Measurements from ENCODE around the gene SLC22A2. TPM values are rescaled to one million over a fixed set of nuclear protein-coding genes. Genes with fewer than 3 reads are reported as not detected.

The SLC22A2 gene
- total RNA-seq, 2 experiments from 2014 or later, result not detected

DNA sequence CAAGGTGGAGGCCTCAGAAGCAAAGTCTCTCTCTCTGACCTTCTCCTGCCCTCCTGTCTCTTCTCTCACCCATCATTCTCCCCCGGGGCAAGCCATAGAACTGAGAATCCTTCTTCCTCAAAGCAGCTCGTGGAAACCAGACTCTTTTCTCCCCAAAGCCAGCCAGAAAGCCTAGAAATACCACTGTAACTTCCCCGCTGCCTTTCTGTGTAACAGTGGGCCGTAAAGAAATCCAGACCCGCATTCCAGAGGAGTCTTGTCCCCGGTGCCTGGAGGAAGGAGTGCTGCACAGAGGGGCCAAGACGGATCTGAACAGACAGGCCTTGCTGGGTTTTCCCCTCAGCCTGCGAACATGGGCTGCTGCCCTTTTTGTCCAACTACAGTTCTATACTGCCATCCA, 977 bp upstream of the SLC22A2 start:
- Mint-ChIP-seq H3K27me3 (peaks cover 12% of the 10 kb centered on the region), H3K4me1 (no peaks in the 10 kb centered on the region), H3K36me3 (ENCODE audit: low read depth) (no peaks in the 10 kb centered on the region), H3K27ac (no peak overlapping the region), H3K4me3 (no peak overlapping the region), H3K9me3 (ENCODE audit: low read depth) (no peaks in the 10 kb centered on the region)
- ATAC-seq, result no peak
- ChIA-PET CTCF (no interaction called here), POLR2A (no interaction called here)
- no peak for DNase-seq
- intact Hi-C loops (cut with DNase I, micrococcal nuclease), result no loop called here

- H3K36me3 Mint-ChIP-seq (ENCODE audit: low read depth), result no peaks in the 10 kb centered on the region
- ChIA-PET POLR2A (interaction anchor here (0.8 kb wide), 1 partner anchor 137 kb away, joined by 3 read pairs; no protein-coding TSS in a partner anchor), CTCF (no interaction called here)
- DNase-seq, result no peak
- no peaks in the 10 kb centered on the region for H3K4me1 Mint-ChIP-seq
- no peak for ATAC-seq
- no peak overlapping the region for H3K27ac Mint-ChIP-seq
- intact Hi-C loops (cut with DNase I, micrococcal nuclease), result no loop called here
- peaks cover 15% of the 10 kb centered on the region for H3K27me3 Mint-ChIP-seq
- no peak overlapping the region for H3K4me3 Mint-ChIP-seq
- H3K9me3 Mint-ChIP-seq (ENCODE audit: low read depth), result no peaks in the 10 kb centered on the region
Observed at GRCh38 chr6:160259143-160259425, 463 bp upstream of the SLC22A2 start.

DNA sequence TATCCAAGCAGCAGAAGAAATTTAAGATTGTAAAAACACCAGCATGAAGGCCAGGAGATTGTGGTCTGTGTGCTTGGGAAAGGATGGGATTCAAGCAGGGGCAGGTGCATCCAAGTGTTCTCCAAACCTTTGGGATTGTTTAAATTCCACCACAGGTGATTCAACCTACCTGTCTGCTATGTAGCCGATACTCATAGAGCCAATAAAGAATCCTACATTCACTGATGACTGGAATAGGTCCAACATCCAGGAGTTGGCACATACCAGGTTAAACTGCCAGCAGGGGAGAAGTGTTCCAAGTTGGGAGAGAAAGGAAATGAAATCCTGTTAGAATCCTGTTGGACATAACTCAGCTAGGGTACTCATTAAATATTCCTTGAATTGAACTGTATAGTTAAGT, 2.2 kb downstream of the SLC22A2 start:
- ATAC-seq (no peak), DNase-seq (no peak)
- no peaks in the 10 kb centered on the region for H3K4me1 Mint-ChIP-seq
- POLR2A ChIA-PET, result no interaction called here
- intact Hi-C loops (cut with DNase I, micrococcal nuclease), result no loop called here
- no peaks in the 10 kb centered on the region for H3K36me3 Mint-ChIP-seq (ENCODE audit: low read depth)
- no peak overlapping the region for H3K4me3 Mint-ChIP-seq
- no peaks in the 10 kb centered on the region for H3K9me3 Mint-ChIP-seq (ENCODE audit: low read depth)
- H3K27me3 Mint-ChIP-seq, result peaks cover 18% of the 10 kb centered on the region
- no peak overlapping the region for H3K27ac Mint-ChIP-seq
- CTCF ChIA-PET, result no interaction called here

DNA sequence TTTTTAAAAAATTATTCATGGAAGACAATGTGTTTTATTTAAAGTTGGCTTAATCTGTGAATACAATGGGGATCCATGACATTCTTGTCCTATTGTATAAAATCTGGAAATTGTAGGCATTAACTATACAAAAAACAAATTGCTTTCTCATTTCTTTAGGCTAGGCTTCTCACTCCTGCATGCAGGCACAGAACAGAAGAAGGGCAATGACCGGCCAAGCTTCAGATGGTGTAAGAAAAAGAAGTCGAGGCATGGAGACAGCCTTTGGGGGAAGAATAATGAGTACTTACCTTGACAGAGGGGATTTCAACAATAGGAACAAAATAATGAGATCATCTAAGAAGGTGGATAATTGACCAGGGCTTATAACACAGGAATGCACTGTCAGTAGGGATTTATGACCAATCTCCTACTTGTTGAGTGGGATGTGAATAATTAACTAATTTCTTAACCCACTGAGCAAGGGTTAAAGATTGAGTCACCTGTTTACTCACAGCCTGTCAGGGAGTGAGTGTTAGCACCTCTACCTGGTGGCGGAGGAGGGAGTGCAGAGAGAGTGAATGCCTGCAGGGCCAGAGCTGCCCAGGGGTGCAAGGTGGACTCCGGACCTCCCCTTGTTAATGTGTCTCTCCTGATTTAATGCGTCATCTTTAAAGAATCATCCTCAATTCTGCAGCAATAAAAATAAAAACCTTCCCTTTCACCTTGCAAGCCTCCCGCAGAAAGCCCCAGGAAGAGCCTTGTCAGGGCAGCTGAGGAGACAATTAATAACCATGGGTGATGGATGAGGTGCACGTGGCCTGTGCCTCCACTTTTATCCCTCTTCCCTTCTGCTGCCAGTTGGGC, 3.9 kb downstream of the SLC22A2 start:
- Mint-ChIP-seq H3K4me1 (no peaks in the 10 kb centered on the region), H3K36me3 (ENCODE audit: low read depth) (no peaks in the 10 kb centered on the region), H3K27me3 (peaks cover 15% of the 10 kb centered on the region), H3K4me3 (no peak overlapping the region), H3K27ac (no peak overlapping the region), H3K9me3 (ENCODE audit: low read depth) (no peaks in the 10 kb centered on the region)
- ChIA-PET CTCF (no interaction called here), POLR2A (no interaction called here)
- DNase-seq (no peak), ATAC-seq (no peak)
- intact Hi-C loops (cut with DNase I, micrococcal nuclease), result no loop called here

- ATAC-seq, result no peak
- POLR2A ChIA-PET, result no interaction called here
Observed at GRCh38 chr6:160253714-160254113, 4.9 kb downstream of the SLC22A2 start.

DNA sequence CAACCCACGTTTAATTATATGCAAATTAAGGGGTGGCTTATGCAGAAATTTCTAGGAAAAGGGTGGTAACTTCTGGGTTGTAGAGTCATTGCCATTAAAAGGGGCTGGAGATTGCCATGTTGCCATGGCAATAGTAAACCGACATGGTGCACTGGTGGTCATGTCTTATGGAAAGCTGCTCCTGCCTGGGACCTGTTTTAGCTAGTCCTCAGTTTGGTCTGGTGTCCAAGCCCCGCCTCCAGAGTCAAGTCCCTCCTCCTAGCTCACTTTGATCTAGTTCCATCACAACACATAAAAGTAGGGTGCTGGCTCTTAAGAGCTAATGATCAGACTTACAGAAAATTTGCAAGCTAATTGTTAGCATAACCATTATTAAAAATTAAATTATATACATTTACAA, 5.3 kb downstream of the SLC22A2 start:
- H3K4me1 Mint-ChIP-seq, result peaks cover 4% of the 10 kb centered on the region
- ATAC-seq (no peak), DNase-seq (no peak)
- CTCF ChIA-PET, result no interaction called here
- H3K27ac Mint-ChIP-seq, result no peak overlapping the region
- no peaks in the 10 kb centered on the region for H3K9me3 Mint-ChIP-seq (ENCODE audit: low read depth)
- H3K27me3 Mint-ChIP-seq, result peaks cover 13% of the 10 kb centered on the region
- H3K36me3 Mint-ChIP-seq (ENCODE audit: low read depth), result no peaks in the 10 kb centered on the region
- H3K4me3 Mint-ChIP-seq, result no peak overlapping the region
- POLR2A ChIA-PET, result no interaction called here
- intact Hi-C loops (cut with DNase I, micrococcal nuclease), result no loop called here

More at GRCh38 chr6:160253714-160254113, 4.9 kb downstream of the SLC22A2 start:
- Mint-ChIP-seq H3K27me3 (peaks cover 13% of the 10 kb centered on the region), H3K36me3 (ENCODE audit: low read depth) (no peaks in the 10 kb centered on the region), H3K4me1 (peaks cover 2% of the 10 kb centered on the region), H3K4me3 (no peak overlapping the region), H3K27ac (no peak overlapping the region), H3K9me3 (ENCODE audit: low read depth) (no peaks in the 10 kb centered on the region)
- no peak for DNase-seq
- CTCF ChIA-PET, result no interaction called here
- intact Hi-C loops (cut with DNase I, micrococcal nuclease), result no loop called here

GRCh38 chr6:160252073-160252813, 6.4 kb downstream of the SLC22A2 start:
- Mint-ChIP-seq H3K9me3 (ENCODE audit: low read depth) (no peaks in the 10 kb centered on the region), H3K4me3 (no peak overlapping the region), H3K36me3 (ENCODE audit: low read depth) (no peaks in the 10 kb centered on the region), H3K27ac (no peak overlapping the region), H3K4me1 (peaks cover 4% of the 10 kb centered on the region), H3K27me3 (peaks cover 16% of the 10 kb centered on the region)
- no peak for DNase-seq
- peak; percentile 33 for ATAC-seq
- POLR2A ChIA-PET, result no interaction called here
- intact Hi-C loops (cut with DNase I, micrococcal nuclease), result no loop called here
- CTCF ChIA-PET, result interaction anchor here (0.6 kb wide), 1 partner anchor 10 kb away, joined by 3 read pairs; no protein-coding TSS in a partner anchor

DNA sequence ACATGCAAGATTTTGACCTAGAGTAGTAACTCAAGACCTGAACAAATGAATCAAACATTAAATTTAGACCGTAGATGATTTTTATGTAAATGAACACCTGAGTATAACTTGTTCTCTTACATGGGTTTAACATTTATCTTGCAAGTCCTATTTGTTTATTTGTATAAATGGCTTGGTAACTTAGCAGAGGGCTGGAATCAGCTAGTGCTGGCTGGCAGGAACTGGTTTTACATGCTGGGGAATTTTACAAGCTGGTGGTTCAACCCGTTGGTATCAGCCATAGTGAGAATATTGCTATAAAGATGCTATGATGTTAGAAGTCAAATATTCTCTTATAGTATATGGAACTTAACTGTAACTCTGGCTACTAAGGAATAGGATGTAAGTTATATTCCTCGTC, 8.9 kb downstream of the SLC22A2 start:
- H3K36me3 Mint-ChIP-seq (ENCODE audit: low read depth), result no peaks in the 10 kb centered on the region
- H3K4me3 Mint-ChIP-seq, result no peak overlapping the region
- intact Hi-C loops (cut with DNase I, micrococcal nuclease), result no loop called here
- POLR2A ChIA-PET, result no interaction called here
- no peaks in the 10 kb centered on the region for H3K9me3 Mint-ChIP-seq (ENCODE audit: low read depth)
- DNase-seq, result no peak
- no peak overlapping the region for H3K27ac Mint-ChIP-seq
- peaks cover 16% of the 10 kb centered on the region for H3K27me3 Mint-ChIP-seq
- no peak for ATAC-seq
- H3K4me1 Mint-ChIP-seq, result peaks cover 4% of the 10 kb centered on the region
- CTCF ChIA-PET, result no interaction called here

DNA sequence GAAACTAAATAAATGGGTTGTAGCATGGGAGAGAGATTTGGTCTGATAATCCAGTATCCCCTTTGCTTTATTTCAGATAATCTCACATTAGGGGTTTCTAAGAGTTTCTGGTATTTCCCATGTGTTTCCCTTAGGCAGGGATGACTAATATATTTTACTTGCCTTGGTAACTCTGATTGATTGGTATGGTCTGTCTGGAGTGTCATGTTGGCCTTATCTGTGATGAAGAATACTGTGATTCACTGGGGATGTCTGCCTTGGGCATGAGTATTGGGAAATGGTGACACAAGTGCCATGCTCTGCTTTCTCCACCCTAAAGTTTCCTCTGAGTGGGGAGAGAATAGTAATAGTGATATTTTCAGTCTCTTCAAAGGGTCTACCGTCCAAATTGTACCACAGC, 10.1 kb downstream of the SLC22A2 start:
- ATAC-seq, result peak; percentile 64
- no peaks in the 10 kb centered on the region for H3K9me3 Mint-ChIP-seq (ENCODE audit: low read depth)

GRCh38 chr6:160247457-160247883, 11.2 kb downstream of the SLC22A2 start:
- H3K36me3 Mint-ChIP-seq (ENCODE audit: low read depth), result no peaks in the 10 kb centered on the region
- CTCF ChIA-PET, result no interaction called here
- ATAC-seq (no peak), DNase-seq (no peak)
- no peak overlapping the region for H3K27ac Mint-ChIP-seq
- H3K9me3 Mint-ChIP-seq (ENCODE audit: low read depth), result no peaks in the 10 kb centered on the region
- POLR2A ChIA-PET, result no interaction called here
- no peak overlapping the region for H3K4me3 Mint-ChIP-seq
- peaks cover 17% of the 10 kb centered on the region for H3K27me3 Mint-ChIP-seq
- intact Hi-C loops (cut with DNase I, micrococcal nuclease), result no loop called here
- H3K4me1 Mint-ChIP-seq, result peaks cover 4% of the 10 kb centered on the region

More for the DNA sequence above, 10.1 kb downstream of the SLC22A2 start:
- Mint-ChIP-seq H3K36me3 (ENCODE audit: low read depth) (no peaks in the 10 kb centered on the region), H3K27ac (no peak overlapping the region), H3K27me3 (peaks cover 15% of the 10 kb centered on the region), H3K4me1 (peaks cover 4% of the 10 kb centered on the region), H3K4me3 (no peak overlapping the region)
- DNase-seq, result no peak
- intact Hi-C loops (cut with DNase I, micrococcal nuclease), result no loop called here
- ChIA-PET POLR2A (no interaction called here), CTCF (interaction anchor here (0.6 kb wide), 1 partner anchor 362 kb away, joined by 3 read pairs; no protein-coding TSS in a partner anchor)

DNA sequence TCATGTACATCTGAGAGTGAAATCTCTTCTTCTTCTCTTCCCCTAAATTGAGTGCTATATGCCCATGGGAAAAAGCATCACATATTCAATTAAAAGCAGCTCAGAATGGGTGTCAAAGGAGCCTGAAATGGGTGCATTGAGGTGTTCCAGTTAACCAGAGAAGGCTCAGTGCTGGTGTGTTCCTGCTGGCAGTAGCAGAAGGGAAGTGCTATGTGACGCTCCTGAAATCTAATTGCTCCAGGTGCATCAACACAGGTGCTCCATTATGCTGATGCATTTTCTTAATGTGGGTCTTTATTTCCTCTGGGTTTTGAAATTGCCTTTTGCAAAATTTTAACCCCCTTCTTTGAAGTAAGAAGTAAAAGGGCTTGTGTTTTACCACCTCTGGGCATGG, 17.9 kb downstream of the SLC22A2 start:
- ChIA-PET CTCF (no interaction called here), POLR2A (no interaction called here)
- peaks cover 12% of the 10 kb centered on the region for H3K27me3 Mint-ChIP-seq
- no peak overlapping the region for H3K27ac Mint-ChIP-seq
- peaks cover 13% of the 10 kb centered on the region for H3K9me3 Mint-ChIP-seq (ENCODE audit: low read depth)
- H3K4me1 Mint-ChIP-seq, result no peaks in the 10 kb centered on the region
- ATAC-seq (no peak), DNase-seq (no peak)
- no peaks in the 10 kb centered on the region for H3K36me3 Mint-ChIP-seq (ENCODE audit: low read depth)
- intact Hi-C loops (cut with DNase I, micrococcal nuclease), result no loop called here
- H3K4me3 Mint-ChIP-seq, result no peak overlapping the region

GRCh38 chr6:160239929-160240690, 18.5 kb downstream of the SLC22A2 start:
- Mint-ChIP-seq H3K4me1 (no peaks in the 10 kb centered on the region), H3K36me3 (ENCODE audit: low read depth) (no peaks in the 10 kb centered on the region), H3K27me3 (peaks cover 12% of the 10 kb centered on the region), H3K9me3 (ENCODE audit: low read depth) (peaks cover 17% of the 10 kb centered on the region), H3K4me3 (no peak overlapping the region), H3K27ac (no peak overlapping the region)
- intact Hi-C loops (cut with DNase I, micrococcal nuclease), result no loop called here
- ChIA-PET POLR2A (no interaction called here), CTCF (no interaction called here)
- DNase-seq, result no peak
- no peak for ATAC-seq
